ENCODE results near the gene GSX2. TPM values are rescaled to one million over a fixed set of nuclear protein-coding genes. Genes with fewer than 3 reads are reported as not detected.

GSX2 gene
- polyA plus RNA-seq, 1 donor, result not detected

- no peak for DNase-seq (ENCODE audit: low read depth)
These were observed 22.2 kb upstream of the GSX2 start for GRCh38 chr4:54077812-54078211.

- no peak for DNase-seq (ENCODE audit: low read depth)
These were observed 17.8 kb upstream of the GSX2 start for GRCh38 chr4:54082168-54082567.

- no peak for DNase-seq (ENCODE audit: low read depth)
These were observed 14.7 kb upstream of the GSX2 start for GRCh38 chr4:54085284-54085683.

- no peak for DNase-seq (ENCODE audit: low read depth)
These were observed 10.1 kb upstream of the GSX2 start for GRCh38 chr4:54089875-54090274.

GRCh38 chr4:54090404-54090803, 9.6 kb upstream of the GSX2 start:
- DNase-seq (ENCODE audit: low read depth), result no peak

GRCh38 chr4:54090804-54091623, 8.9 kb upstream of the GSX2 start:
- DNase-seq (ENCODE audit: low read depth), result no peak

- peak; percentile 45 for DNase-seq (ENCODE audit: low read depth)
These were observed 8.1 kb upstream of the GSX2 start for GRCh38 chr4:54091637-54092404.

- DNase-seq (ENCODE audit: low read depth), result no peak
These were observed 7.3 kb upstream of the GSX2 start for GRCh38 chr4:54092405-54093323.

- no peak for DNase-seq (ENCODE audit: low read depth)
These were observed 6.4 kb upstream of the GSX2 start for GRCh38 chr4:54093324-54094240.

GRCh38 chr4:54094451-54094850, 5.5 kb upstream of the GSX2 start:
- no peak for DNase-seq (ENCODE audit: low read depth)

GRCh38 chr4:54095110-54095825, 4.7 kb upstream of the GSX2 start:
- DNase-seq (ENCODE audit: low read depth), result no peak

- DNase-seq (ENCODE audit: low read depth), result no peak
These were observed 3.5 kb upstream of the GSX2 start for GRCh38 chr4:54096295-54096962.

- no peak for DNase-seq (ENCODE audit: low read depth)
These were observed 2.8 kb upstream of the GSX2 start for GRCh38 chr4:54097152-54097551.

GRCh38 chr4:54098375-54098774, 1.6 kb upstream of the GSX2 start:
- no peak for DNase-seq (ENCODE audit: low read depth)

GRCh38 chr4:54099287-54099747, 646 bp upstream of the GSX2 start:
- DNase-seq (ENCODE audit: low read depth), result no peak

GRCh38 chr4:54100595-54101189, 729 bp downstream of the GSX2 start:
- DNase-seq (ENCODE audit: low read depth), result no peak

- no peak for DNase-seq (ENCODE audit: low read depth)
These were observed 1.5 kb downstream of the GSX2 start for GRCh38 chr4:54101190-54102041.

GRCh38 chr4:54102531-54103106, 2.7 kb downstream of the GSX2 start:
- no peak for DNase-seq (ENCODE audit: low read depth)

Data from forelimb muscle (tissue), 1 donor.